Lower lobe of right lung (tissue), 2 donors: ENCODE results near the gene CHRD. TPM values are rescaled to one million over a fixed set of nuclear protein-coding genes. Genes with fewer than 3 reads are reported as not detected.

Source experiments
- ATAC-seq, 2 donors: fragments of 200-7000 bp; cut with Tn5 transposase; one replicate each; pipeline ENCODE4 v1.9.1; 2020 to 2022; ENCODE audit warnings: mild to moderate bottlenecking in 2 of 2, moderate library complexity in 2 of 2
- DNase-seq: peaks from one replicate; pipeline ENCODE4 v3.0.0-alpha.2; 2020
- H3K27ac ChIP-seq: fragments of 200-600 bp; one replicate; pipeline ENCODE4 v1.8.0; 2022
- H3K27me3 ChIP-seq: fragments of 200-600 bp; one replicate; pipeline ENCODE4 v1.8.0; 2022; ENCODE audit warnings: low read depth
- H3K36me3 ChIP-seq: fragments of 200-600 bp; one replicate; pipeline ENCODE4 v1.8.0; 2022; ENCODE audit warnings: mild to moderate bottlenecking
- H3K4me1 ChIP-seq: fragments of 200-600 bp; one replicate; pipeline ENCODE4 v1.8.0; 2022
- H3K4me3 ChIP-seq: fragments of 200-600 bp; one replicate; pipeline ENCODE4 v1.8.0; 2022; ENCODE audit warnings: mild to moderate bottlenecking
- H3K9me3 ChIP-seq: fragments of 200-600 bp; one replicate; pipeline ENCODE4 v1.8.0; 2022
- CTCF ChIP-seq: fragments of 200-600 bp; IDR thresholded peaks from one replicate; pipeline ENCODE4 v1.8.0; 2022; ENCODE audit warnings: antibody characterized with exemption, mild to moderate bottlenecking
- intact Hi-C: fragments of 100-400 bp; cut with DNase I; formaldehyde crosslinking; loops from one replicate; pipeline ENCODE4 v1.11.0; 2022
- total RNA-seq: library from RNA; stranded (reverse); fragmentation: NEBNext Ultra II Directional; extraction: Animal tissue kit (Norgen Biotek cat#: 25700); gene quantifications from one replicate; pipeline ENCODE4 v1.2.1, GENCODE V29; 2021
- donor health status: DM: no; HTN: yes; CAD: no; lungs with severe emphysema.

The CHRD gene
- total RNA-seq, 1 donor from 2014 or later = 4.1 TPM

DNA sequence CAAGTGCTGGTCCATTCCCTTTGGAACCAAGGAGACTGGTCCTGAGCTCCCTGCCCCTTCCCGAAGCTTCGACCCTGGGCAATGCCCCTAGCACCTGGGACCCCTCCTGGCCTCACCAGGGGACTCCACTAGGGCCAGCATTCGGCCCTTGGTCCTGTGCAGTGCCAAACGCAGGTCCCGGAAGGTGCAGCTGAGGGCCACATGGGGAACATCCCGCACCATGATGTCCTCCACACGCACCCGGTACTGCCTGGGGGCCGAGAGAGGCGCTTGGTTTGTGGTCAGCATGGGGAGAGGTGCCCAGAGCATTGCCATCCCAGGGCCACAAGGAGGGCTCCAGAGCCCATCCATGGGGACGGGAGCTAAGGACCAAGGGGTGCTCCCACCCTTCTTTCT lies 26.3 kb upstream of the CHRD start:
- TF ChIP-seq CTCF = no peak
- intact Hi-C loops = no loop called here
- DNase-seq = no peak

DNA sequence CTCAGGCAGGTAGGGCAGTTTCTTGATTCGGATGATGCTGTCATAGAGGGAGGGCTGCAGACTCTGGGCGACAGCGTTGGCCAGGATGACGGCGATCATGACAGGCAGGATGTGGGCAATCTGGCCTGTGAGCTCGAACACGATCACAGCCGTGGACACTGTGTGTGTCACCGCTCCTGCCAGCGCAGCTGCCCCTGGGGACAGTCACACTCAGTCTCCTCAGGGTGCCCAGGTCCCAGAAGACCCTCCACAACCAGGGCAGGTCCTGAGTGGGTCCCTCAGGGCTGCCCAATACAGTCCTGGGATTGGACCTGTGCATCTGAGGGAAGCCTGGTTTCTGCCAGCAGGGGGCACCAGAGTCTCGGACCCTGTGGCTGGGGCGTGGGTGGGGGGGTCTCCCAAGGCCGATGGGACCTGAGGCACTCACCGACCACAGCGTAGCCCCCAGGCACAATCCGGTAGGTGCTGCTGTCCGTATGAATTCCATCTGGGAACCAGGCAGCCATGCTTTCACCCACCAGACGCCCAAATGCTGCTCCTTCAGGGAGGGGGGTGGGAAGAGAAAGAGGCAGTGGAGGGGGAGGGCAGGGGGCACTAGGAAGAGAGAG lies 25.6 kb upstream of the CHRD start:
- ATAC-seq (peak; percentile 60 to 63), DNase-seq (peak; percentile 69)
- Histone ChIP-seq H3K4me3 (no peak overlapping the region), H3K27ac (no peak overlapping the region), H3K9me3 (no peaks in the 10 kb centered on the region), H3K36me3 (peaks cover 10% of the 10 kb centered on the region), H3K4me1 (no peaks in the 10 kb centered on the region), H3K27me3 (no peaks in the 10 kb centered on the region)
- intact Hi-C loops = no loop called here
- peak; percentile 70 for TF ChIP-seq CTCF

More for the DNA sequence above, 26.3 kb upstream of the CHRD start:
- Histone ChIP-seq H3K4me3 (no peak overlapping the region), H3K9me3 (no peaks in the 10 kb centered on the region), H3K27me3 (no peaks in the 10 kb centered on the region), H3K27ac (no peak overlapping the region), H3K36me3 (peaks cover 10% of the 10 kb centered on the region), H3K4me1 (no peaks in the 10 kb centered on the region)
- no peak for ATAC-seq

GRCh38 chr3:184354754-184355153 lies 25.1 kb upstream of the CHRD start:
- no peak overlapping the region for H3K4me3 ChIP-seq
- H3K9me3 ChIP-seq = no peaks in the 10 kb centered on the region
- H3K36me3 ChIP-seq = peaks cover 10% of the 10 kb centered on the region
- no peak overlapping the region for H3K27ac ChIP-seq
- no peak for TF ChIP-seq CTCF
- intact Hi-C loops = no loop called here
- no peak for ATAC-seq
- peak; percentile 39 for DNase-seq
- H3K27me3 ChIP-seq = no peaks in the 10 kb centered on the region
- H3K4me1 ChIP-seq = no peaks in the 10 kb centered on the region

GRCh38 chr3:184355261-184356040 lies 24.4 kb upstream of the CHRD start:
- intact Hi-C loops = no loop called here
- no peak for TF ChIP-seq CTCF

GRCh38 chr3:184357248-184358123 lies 22.4 kb upstream of the CHRD start:
- TF ChIP-seq CTCF = no peak
- H3K36me3 ChIP-seq = peaks cover 10% of the 10 kb centered on the region
- intact Hi-C loops = no loop called here
- no peak overlapping the region for H3K27ac ChIP-seq
- no peak for DNase-seq
- no peaks in the 10 kb centered on the region for H3K9me3 ChIP-seq
- H3K4me1 ChIP-seq = peaks cover 9% of the 10 kb centered on the region
- no peaks in the 10 kb centered on the region for H3K27me3 ChIP-seq
- ATAC-seq = no peak
- H3K4me3 ChIP-seq = no peak overlapping the region

More at GRCh38 chr3:184355261-184356040, 24.4 kb upstream of the CHRD start:
- Histone ChIP-seq H3K4me1 (peaks cover under 1% of the 10 kb centered on the region), H3K27ac (no peak overlapping the region), H3K4me3 (no peak overlapping the region), H3K36me3 (peaks cover 10% of the 10 kb centered on the region), H3K27me3 (no peaks in the 10 kb centered on the region), H3K9me3 (no peaks in the 10 kb centered on the region)
- DNase-seq (peak; percentile 39), ATAC-seq (no peak)
